PC-3 (cell line): ENCODE results near the gene PSMA7.

ENCODE experiments used
- CTCF ChIP-seq: fragments of 300-600 bp; sonication (generic); conservative IDR thresholded peaks from 2 replicates; pipeline ENCODE4 v1.5.1; 2017; ENCODE audit warnings: antibody characterized with exemption, low read depth, mild to moderate bottlenecking, low read length
- EZH2 ChIP-seq: fragments of 300-600 bp; sonication (generic); IDR thresholded peaks from one replicate; pipeline ENCODE4 v1.6.1; 2017; ENCODE audit warnings: antibody characterized with exemption, mild to moderate bottlenecking, low read length; ENCODE audit not compliant: unreplicated experiment
- EZH2phosphoT487 ChIP-seq: fragments of 300-600 bp; sonication (generic); IDR thresholded peaks from 2 replicates; pipeline ENCODE4 v1.6.1; 2018; ENCODE audit warnings: mild to moderate bottlenecking, antibody characterized with exemption, low read length, borderline replicate concordance

GRCh38 chr20:62112368-62112767, 30.8 kb downstream of the PSMA7 start:
- TF ChIP-seq CTCF = no peak
- TF ChIP-seq EZH2 = no peak
- TF ChIP-seq EZH2phosphoT487 = no peak
